ENCODE results near the gene LMAN2. TPM values are rescaled to one million over a fixed set of nuclear protein-coding genes. Genes with fewer than 3 reads are reported as not detected.
"Not testable (repeated sequence)": the region's sequence is repeated elsewhere in the genome, so short reads cannot be mapped to it uniquely, and the experiment has no call there.

The LMAN2 gene
- polyA plus RNA-seq, 1 donor (not counting 4 experiments of a cell fraction or from before 2014, with no cell fraction given), result 105 TPM

DNA sequence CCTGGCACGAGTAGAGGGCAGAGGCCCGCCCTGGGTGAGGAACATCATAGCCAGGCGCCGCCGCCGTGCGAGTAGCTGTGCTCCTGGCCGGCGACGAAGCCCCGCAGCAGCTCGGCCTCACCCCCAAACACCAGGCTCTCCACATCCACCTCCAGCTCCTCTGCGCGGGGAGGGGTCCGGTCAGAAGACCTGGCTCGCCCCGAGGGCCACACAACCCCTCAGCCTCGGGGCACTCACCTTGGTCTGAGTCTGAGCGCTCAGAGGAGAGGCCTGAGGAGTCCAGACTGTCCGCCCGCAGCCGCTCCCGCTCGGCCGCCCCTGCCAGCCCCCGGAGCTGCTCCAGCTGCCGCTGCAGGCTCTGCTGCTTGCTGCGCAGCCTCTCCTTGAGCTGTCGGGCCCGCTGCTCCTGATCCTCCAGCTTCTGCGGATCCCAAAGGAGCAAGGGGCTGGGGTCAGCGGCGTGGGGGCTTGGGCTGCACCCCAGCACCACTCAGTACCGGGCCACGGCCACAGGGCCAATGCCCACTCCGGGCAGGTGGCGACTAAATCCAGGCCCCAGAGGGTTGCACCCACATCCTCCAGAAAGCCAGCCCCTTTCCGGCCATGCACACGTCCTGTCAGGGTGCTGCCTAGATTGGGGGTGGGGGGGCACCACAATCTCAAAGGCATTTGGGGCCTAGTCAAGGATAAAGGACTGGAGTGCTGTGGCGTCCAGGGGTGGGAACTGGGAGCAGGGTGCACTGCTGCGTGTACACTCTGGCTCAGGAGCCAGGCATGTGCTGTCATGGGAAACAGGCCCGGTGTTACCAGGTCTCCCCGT lies 43.7 kb downstream of the LMAN2 start:
- H3K27me3 ChIP-seq (ENCODE audit: control insufficient read depth, extremely low read depth, insufficient read depth, low read length), result no peaks in the 10 kb centered on the region
- no peak overlapping the region for H3K4me2 ChIP-seq (ENCODE audit: control insufficient read depth, extremely low read depth, insufficient read depth, low read depth, low read length)
- peaks cover 33% of the 10 kb centered on the region for H3K4me1 ChIP-seq (ENCODE audit: control insufficient read depth, extremely low read depth, insufficient read depth, low read length)
- no peak overlapping the region for H3K9ac ChIP-seq (ENCODE audit: control insufficient read depth, extremely low read depth, insufficient read depth, low read length)
- H3K79me2 ChIP-seq (ENCODE audit: control insufficient read depth, insufficient read depth, low read length), result peaks cover 21% of the 10 kb centered on the region
- no peak overlapping the region for H3K27ac ChIP-seq (ENCODE audit: control insufficient read depth, insufficient read depth, low read length)
- H3K9me3 ChIP-seq (ENCODE audit: control insufficient read depth, low read depth, low read length), result no peaks in the 10 kb centered on the region
- DNase-seq (ENCODE audit: low read depth, low spot score), result no peak
- dilution Hi-C loops (cut with MboI; ENCODE audit: extremely low pct_ligation_motif_present, low sequenced_read_pairs), result no loop called here
- peaks cover 5 to 21% of the 10 kb centered on the region in 2 experiments for H3K36me3 ChIP-seq (ENCODE audit: control insufficient read depth in 2 of 2, extremely low read depth in 1 of 2, insufficient read depth in 2 of 2, low read length in 2 of 2)
- H3K4me3 ChIP-seq (ENCODE audit: control insufficient read depth in 2 of 3, extremely low read depth in 1 of 3, insufficient read depth in 2 of 3, low read depth in 1 of 3, low read length in 3 of 3), result no peak overlapping the region
- TF ChIP-seq, protein P1, sequence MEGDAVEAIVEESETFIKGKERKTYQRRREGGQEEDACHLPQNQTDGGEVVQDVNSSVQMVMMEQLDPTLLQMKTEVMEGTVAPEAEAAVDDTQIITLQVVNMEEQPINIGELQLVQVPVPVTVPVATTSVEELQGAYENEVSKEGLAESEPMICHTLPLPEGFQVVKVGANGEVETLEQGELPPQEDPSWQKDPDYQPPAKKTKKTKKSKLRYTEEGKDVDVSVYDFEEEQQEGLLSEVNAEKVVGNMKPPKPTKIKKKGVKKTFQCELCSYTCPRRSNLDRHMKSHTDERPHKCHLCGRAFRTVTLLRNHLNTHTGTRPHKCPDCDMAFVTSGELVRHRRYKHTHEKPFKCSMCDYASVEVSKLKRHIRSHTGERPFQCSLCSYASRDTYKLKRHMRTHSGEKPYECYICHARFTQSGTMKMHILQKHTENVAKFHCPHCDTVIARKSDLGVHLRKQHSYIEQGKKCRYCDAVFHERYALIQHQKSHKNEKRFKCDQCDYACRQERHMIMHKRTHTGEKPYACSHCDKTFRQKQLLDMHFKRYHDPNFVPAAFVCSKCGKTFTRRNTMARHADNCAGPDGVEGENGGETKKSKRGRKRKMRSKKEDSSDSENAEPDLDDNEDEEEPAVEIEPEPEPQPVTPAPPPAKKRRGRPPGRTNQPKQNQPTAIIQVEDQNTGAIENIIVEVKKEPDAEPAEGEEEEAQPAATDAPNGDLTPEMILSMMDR (optimal IDR thresholded peaks at IDR 0.05 in 1 of 3, IDR thresholded peaks at IDR 0.05 in 1 of 3, conservative IDR thresholded peaks at IDR 0.05 in 1 of 3; ENCODE audit: extremely low read depth in 1 of 3, insufficient read depth in 2 of 3, low read length in 3 of 3), result no peak
- TF ChIP-seq EZH2 (IDR thresholded peaks at IDR 0.05; ENCODE audit: low read length), result no peak
- peaks cover 3% of the 10 kb centered on the region for H4K20me1 ChIP-seq (ENCODE audit: control insufficient read depth, extremely low read depth, insufficient read depth, low read length)
- no peaks in the 10 kb centered on the region for H3K9me1 ChIP-seq (ENCODE audit: control insufficient read depth, extremely low read depth, insufficient read depth, low read length)
- FAIRE-seq, result no peak
- no peak overlapping the region for H2AFZ ChIP-seq (ENCODE audit: control insufficient read depth, low read length)

DNA sequence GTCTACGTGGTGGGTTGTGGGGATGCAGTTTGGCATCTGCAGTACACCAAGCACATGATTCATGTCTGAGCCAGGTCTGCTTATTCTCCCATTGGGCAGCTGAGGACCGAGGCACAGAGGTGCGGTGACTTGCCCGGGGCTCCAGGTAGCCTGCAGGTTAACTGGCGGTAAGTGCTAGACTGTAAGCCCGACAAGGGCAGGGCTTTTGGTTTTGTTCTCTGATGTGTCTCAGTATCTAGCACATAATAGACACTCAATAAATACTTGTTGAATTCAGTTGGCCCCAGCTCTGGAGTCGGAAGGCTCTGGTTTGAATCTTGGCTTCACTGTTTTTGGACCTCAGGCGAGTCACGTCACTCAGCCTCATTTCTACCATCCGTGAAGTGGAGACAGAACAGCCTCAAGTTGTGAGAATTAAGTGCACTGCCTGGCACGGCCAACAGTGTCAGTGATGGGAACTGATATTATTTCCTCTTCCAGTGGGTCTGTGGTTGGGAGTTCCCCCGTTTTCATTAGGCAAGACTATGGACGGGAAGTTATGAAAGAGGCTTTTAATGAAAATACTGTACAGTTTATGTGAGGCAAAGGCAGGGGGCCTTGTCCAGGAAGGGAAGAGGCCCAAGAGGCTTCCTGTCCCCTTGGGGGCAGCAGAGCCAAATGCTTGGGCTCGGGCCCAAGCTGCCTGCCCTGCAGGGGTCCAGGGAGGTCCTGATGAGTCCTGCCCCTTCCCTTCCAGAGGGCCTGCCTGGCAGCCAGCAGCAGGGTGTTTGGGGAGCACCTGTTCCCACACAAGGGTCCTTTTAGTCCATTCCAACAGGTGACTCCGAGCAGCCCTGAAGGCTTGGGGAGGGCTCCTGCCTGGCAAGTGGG lies 44.6 kb downstream of the LMAN2 start:
- Histone ChIP-seq H3K4me2 (ENCODE audit: control insufficient read depth, extremely low read depth, insufficient read depth, low read depth, low read length) (no peak overlapping the region), H3K9me1 (ENCODE audit: control insufficient read depth, extremely low read depth, insufficient read depth, low read length) (no peaks in the 10 kb centered on the region), H3K36me3 (ENCODE audit: control insufficient read depth in 2 of 2, extremely low read depth in 1 of 2, insufficient read depth in 2 of 2, low read length in 2 of 2) (peaks cover 5 to 21% of the 10 kb centered on the region in 2 experiments), H3K4me3 (ENCODE audit: control insufficient read depth in 2 of 3, extremely low read depth in 1 of 3, insufficient read depth in 2 of 3, low read depth in 1 of 3, low read length in 3 of 3) (no peak overlapping the region), H4K20me1 (ENCODE audit: control insufficient read depth, extremely low read depth, insufficient read depth, low read length) (peaks cover 6% of the 10 kb centered on the region), H3K4me1 (ENCODE audit: control insufficient read depth, extremely low read depth, insufficient read depth, low read length) (peaks cover 37% of the 10 kb centered on the region), H3K79me2 (ENCODE audit: control insufficient read depth, insufficient read depth, low read length) (peaks cover 21% of the 10 kb centered on the region), H2AFZ (ENCODE audit: control insufficient read depth, low read length) (no peak overlapping the region), H3K27ac (ENCODE audit: control insufficient read depth, insufficient read depth, low read length) (peak overlapping the region; percentile 21), H3K9ac (ENCODE audit: control insufficient read depth, extremely low read depth, insufficient read depth, low read length) (no peak overlapping the region), H3K9me3 (ENCODE audit: control insufficient read depth, low read depth, low read length) (no peaks in the 10 kb centered on the region), H3K27me3 (ENCODE audit: control insufficient read depth, extremely low read depth, insufficient read depth, low read length) (no peaks in the 10 kb centered on the region)
- no peak for FAIRE-seq
- dilution Hi-C loops (cut with MboI; ENCODE audit: extremely low pct_ligation_motif_present, low sequenced_read_pairs), result no loop called here
- DNase-seq (ENCODE audit: low read depth, low spot score), result no peak
- no peak for TF ChIP-seq EZH2 (IDR thresholded peaks at IDR 0.05; ENCODE audit: low read length)
- TF ChIP-seq, protein P1 (optimal IDR thresholded peaks at IDR 0.05 in 1 of 3, IDR thresholded peaks at IDR 0.05 in 1 of 3, conservative IDR thresholded peaks at IDR 0.05 in 1 of 3; ENCODE audit: extremely low read depth in 1 of 3, insufficient read depth in 2 of 3, low read length in 3 of 3), result no peak

DNA sequence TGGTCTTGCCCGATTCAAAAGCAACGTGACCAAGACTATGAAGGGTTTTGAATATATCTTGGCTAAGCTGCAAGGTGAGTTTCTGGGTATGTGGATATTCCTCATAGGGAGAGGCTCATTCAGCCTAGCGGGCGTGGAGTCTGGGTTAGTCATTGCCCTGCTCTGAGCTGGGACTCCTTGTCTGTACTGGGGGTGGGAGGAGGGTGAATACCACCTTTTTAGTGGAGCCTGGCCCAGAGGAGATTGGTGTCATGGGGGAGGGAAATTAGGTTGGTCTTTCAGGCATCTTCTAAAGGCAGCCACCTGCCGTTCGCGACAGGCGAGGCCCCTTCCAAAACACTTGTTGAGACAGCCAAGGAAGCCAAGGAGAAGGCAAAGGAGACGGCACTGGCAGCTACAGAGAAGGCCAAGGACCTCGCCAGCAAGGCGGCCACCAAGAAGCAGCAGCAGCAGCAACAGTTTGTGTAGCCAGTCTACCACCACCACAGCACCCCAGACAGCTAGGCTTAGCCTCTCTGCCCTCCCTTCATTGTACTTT lies 45.3 kb downstream of the LMAN2 start:
- peaks cover 40% of the 10 kb centered on the region for H3K4me1 ChIP-seq (ENCODE audit: control insufficient read depth, extremely low read depth, insufficient read depth, low read length)
- FAIRE-seq; H2AFZ ChIP-seq (ENCODE audit: control insufficient read depth, low read length); H3K9me3 ChIP-seq (ENCODE audit: control insufficient read depth, low read depth, low read length); H3K9me1 ChIP-seq (ENCODE audit: control insufficient read depth, extremely low read depth, insufficient read depth, low read length); H3K4me2 ChIP-seq (ENCODE audit: control insufficient read depth, extremely low read depth, insufficient read depth, low read depth, low read length); H4K20me1 ChIP-seq (ENCODE audit: control insufficient read depth, extremely low read depth, insufficient read depth, low read length); DNase-seq (ENCODE audit: low read depth, low spot score); H3K4me3 ChIP-seq (ENCODE audit: control insufficient read depth in 2 of 3, extremely low read depth in 1 of 3, insufficient read depth in 2 of 3, low read depth in 1 of 3, low read length in 3 of 3); H3K27me3 ChIP-seq (ENCODE audit: control insufficient read depth, extremely low read depth, insufficient read depth, low read length); dilution Hi-C loops (cut with MboI; ENCODE audit: extremely low pct_ligation_motif_present, low sequenced_read_pairs): not testable (repeated sequence)
- H3K36me3 ChIP-seq (ENCODE audit: control insufficient read depth in 2 of 2, extremely low read depth in 1 of 2, insufficient read depth in 2 of 2, low read length in 2 of 2), result peaks cover 5 to 21% of the 10 kb centered on the region in 2 experiments
- peaks cover 21% of the 10 kb centered on the region for H3K79me2 ChIP-seq (ENCODE audit: control insufficient read depth, insufficient read depth, low read length)
- peak overlapping the region; percentile 21 for H3K27ac ChIP-seq (ENCODE audit: control insufficient read depth, insufficient read depth, low read length)
- H3K9ac ChIP-seq (ENCODE audit: control insufficient read depth, extremely low read depth, insufficient read depth, low read length), result peak overlapping the region; percentile 6
